GM18519 (cell line): ENCODE measurements around the gene ZNF324.
"Not testable (repeated sequence)": the region's sequence is repeated elsewhere in the genome, so short reads cannot be mapped to it uniquely, and the experiment has no call there.

Source experiments
- ATAC-seq: cut with Tn5 transposase; IDR thresholded peaks from one replicate; pipeline ENCODE4 v1.9.1; 2021; ENCODE audit warnings: mild to moderate bottlenecking, moderate library complexity; ENCODE audit not compliant: unreplicated experiment, low FRiP score

Gene ZNF324

DNA sequence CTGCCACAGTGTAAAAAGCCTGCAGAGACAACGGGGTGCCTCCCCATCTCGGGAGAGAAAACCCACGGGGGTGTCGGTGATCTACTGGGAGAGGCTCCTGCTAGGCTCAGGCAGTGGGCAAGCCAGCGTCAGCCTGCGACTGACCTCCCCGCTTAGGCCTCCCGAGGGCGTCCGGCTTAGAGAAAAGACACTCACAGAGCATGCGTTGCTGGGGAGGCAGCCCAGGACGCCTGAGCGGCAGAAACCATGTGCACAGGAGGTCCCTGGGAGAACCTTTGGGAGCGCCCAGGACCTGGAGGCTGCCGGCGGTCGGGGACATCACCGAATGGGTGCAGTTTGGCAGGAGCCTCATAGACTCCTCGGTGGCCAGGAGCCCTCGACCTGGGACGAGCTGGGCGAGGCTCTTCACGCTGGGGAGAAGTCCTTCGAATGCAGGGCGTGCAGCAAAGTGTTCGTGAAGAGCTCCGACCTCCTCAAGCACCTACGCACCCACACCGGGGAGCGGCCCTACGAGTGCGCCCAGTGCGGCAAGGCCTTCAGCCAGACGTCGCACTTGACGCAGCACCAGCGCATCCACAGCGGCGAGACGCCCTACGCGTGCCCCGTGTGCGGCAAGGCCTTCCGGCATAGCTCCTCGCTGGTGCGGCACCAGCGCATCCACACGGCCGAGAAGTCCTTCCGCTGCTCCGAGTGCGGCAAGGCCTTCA is 4.1 kb downstream of the ZNF324 start:
- not testable (repeated sequence) for ATAC-seq

DNA sequence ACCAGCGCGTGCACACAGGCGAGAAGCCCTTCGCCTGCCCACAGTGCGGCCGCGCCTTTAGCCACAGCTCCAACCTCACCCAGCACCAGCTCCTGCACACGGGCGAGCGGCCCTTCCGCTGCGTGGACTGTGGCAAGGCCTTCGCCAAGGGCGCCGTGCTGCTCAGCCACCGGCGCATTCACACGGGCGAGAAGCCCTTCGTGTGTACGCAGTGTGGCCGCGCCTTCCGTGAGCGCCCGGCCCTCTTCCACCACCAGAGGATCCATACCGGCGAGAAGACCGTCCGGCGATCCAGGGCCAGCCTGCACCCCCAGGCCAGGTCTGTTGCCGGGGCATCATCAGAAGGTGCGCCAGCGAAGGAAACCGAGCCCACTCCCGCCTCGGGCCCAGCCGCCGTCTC is 4.9 kb downstream of the ZNF324 start:
- no peak for ATAC-seq

DNA sequence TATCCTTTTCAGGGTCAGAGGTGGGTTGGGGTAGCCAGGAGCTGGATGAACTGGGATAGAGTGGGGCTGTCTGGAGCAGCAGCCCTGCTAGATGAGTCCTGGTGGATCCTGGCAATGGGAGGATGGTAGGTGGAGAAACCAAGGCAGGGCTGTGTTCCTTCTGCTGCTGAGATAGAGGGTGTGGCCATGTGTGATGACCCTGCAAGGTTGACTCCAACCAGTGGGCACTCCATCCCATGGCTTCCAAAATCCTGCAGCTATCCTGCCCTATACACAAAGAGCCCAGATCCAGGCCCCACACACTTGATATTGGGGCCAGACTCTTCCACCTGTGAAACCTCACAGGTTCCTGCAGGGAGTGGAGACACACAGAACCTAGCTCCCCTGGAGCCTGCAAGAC is 6.9 kb downstream of the ZNF324 start:
- ATAC-seq = no peak

DNA sequence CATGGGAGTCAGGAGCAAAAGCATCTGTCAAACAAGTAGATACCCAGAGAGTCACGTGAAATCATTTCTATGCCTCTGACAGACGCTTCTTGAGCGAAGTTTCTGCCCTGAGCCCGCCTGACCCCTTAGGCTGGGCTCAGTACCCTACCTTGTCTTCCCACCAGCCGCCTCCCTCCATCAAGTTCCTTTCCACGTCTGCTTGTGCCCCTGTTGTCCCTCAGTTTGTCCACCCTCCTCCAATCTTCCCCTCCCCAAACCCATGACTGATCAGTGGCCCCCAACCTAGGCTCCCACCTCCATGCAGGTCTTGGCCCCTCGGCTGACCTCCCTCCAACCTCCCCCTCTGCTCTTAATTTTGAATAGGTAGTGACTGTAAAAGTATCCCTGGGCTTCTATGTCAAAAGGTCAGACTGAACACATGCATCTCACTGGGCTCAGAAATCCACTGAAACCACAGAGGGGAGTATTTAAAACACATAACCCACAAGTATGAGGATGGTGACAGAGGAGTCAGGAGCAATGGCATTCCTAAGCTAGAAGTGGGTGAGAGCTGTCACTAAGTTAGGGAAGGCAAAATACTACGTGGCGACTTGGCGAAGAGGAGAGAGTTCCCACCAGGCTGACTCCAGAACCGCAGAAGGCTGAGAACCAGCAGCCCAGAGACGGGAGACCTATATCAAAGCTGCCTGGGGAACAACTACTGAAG is 7.6 kb downstream of the ZNF324 start:
- no peak for ATAC-seq

DNA sequence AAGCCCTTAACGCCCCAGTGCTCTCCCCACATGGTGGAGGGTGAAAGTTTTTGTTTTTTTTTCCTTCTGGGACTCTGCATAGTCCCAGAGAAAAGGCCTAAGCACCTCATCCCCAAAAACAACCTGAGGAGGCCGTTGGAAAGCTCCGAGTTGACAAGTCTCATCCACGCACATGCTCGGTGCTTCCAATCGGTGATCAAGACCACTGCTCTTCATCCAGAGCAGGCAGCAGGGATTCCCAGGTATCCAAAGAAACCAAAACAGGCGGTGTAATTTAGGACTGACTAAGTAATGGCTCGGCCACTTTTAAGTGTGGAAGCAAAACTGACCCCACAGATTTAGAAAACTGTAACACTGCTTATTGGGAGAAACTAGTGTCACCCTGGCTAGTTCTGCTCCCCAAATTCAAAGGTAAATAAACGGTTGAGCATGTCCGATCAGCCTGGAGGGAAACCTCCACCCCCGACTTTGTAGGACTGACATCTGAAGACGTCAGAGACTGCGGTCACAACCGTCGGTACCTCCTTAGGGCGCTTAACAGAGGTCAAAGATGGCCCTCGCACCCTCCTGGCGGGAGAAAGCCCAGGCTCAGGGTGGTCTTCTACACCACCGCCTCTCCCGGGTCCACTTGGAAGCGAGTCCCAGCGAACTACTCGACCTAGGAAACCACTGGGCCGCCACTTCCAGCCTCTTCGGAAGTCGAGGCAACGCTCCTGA is 8.3 kb downstream of the ZNF324 start:
- ATAC-seq = no peak

DNA sequence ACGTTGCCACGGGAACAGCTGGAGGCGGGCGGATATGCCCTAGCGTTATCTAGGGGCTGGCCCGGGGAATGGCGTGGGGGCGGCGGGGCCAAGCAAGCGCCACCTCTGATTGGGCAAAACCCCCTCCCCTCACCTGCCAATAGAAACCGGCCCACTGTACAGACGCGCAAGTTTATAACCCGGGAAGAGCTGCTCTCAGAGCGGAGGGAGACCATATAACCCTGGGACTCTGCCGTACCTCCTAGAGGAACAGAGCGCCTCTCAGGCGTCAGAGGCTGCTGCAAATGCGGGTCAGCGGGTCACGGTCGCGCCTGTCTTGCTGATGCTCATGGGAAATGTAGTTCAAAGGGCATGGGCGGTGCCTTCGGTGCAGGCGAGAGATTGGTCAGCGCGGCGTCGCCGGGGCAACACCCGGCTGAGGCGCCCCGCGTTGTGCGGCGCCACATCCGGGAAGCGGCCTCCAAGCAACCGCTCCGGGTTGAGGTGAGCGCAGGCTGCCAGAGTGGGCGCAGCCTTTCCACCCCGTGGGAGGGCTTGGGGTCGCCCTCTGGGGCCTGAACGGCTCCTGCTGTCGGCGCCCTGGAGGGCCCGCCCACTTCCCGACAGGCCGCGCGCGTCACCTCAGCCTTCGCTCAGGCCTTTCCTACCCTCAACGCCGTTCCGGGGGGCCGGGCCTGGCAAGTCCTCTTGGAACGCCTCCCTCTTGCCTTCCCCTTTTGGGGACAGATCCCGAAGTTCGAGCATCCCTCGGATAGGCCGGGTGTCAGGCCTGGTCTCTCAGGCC is 9.0 kb downstream of the ZNF324 start, which contains the start of gene ZNF446:
Gene ZNF446, plus strand, starts transcription at position 639 of the 784 bp plus-strand sequence. CDS start 867 bp downstream, outside the sequence.
- peak; percentile 72 for ATAC-seq

DNA sequence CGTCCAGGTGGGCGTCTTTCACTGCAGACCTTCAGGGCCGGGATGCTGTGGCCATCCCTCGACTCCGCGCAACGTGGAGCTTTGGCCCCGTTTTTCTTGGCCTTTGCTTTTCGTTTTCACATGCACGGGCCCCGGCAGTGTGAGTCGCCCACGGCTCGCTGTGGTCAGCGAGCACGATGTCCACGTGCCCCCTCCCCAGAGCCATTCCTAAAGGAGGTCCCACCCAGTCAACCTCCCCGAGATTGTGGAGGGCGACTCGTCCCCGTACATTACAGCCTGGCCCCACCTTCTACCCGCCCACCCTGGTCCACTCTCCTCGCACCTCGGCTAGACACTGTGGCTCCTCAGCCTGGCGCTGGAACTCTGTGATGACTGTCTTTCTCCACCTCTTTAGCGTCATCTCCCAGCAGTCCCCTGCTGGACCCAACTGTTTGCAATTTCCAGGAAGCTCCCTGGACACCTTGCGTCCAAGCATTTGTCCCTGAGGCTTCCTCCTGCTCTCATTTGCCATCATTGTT is 9.7 kb downstream of the ZNF324 start:
- no peak for ATAC-seq

DNA sequence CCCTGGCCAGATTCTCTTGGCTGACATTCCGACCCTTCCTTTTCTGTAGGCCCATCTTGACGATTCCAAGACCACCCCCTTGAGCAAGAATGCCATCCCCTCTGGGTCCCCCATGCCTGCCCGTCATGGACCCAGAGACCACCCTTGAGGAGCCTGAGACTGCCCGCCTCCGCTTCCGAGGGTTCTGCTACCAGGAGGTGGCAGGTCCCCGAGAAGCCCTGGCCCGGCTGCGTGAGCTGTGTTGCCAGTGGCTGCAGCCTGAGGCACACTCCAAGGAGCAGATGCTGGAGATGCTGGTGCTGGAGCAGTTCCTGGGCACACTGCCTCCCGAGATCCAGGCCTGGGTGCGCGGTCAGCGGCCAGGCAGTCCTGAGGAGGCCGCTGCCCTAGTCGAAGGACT is 10.2 kb downstream of the ZNF324 start:
- no peak for ATAC-seq

DNA sequence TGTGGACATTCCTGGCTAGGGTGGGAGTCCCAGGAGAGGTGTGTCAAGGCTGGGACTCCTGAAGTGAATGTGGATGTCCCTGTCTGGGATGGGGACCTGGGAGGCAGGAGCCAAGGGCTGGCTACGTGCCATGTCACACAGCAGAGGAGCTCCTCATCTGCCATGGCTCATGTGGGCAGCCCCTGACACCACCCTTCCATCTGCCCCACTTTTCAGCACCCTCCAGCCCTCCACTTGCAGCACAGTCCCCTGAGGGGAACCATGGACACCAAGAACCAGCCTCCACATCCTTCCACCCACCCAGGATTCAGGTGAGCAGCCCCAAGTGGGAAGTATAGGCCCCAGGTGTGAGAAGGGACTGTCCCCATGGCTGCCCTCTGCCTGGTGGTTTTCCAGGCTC is 11.0 kb downstream of the ZNF324 start:
- no peak for ATAC-seq

DNA sequence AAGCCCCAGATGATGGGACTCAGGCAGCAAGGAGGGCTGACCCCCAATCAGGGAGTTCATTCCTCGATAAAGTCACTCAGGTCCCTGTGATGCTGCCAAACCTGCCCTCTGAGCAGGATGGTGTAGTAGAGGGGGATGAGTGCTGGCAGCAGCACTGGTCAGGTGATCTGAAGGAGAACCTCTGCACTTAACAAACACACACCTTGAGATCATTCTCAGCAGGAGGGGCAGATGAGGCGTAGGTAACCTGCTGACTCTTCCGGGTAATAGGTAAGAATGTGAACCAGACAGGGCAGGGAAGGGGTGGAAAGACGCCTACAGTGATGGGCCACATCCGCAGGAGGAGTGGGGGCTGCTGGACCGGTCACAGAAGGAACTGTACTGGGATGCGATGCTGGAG is 12.4 kb downstream of the ZNF324 start:
- ATAC-seq = no peak

DNA sequence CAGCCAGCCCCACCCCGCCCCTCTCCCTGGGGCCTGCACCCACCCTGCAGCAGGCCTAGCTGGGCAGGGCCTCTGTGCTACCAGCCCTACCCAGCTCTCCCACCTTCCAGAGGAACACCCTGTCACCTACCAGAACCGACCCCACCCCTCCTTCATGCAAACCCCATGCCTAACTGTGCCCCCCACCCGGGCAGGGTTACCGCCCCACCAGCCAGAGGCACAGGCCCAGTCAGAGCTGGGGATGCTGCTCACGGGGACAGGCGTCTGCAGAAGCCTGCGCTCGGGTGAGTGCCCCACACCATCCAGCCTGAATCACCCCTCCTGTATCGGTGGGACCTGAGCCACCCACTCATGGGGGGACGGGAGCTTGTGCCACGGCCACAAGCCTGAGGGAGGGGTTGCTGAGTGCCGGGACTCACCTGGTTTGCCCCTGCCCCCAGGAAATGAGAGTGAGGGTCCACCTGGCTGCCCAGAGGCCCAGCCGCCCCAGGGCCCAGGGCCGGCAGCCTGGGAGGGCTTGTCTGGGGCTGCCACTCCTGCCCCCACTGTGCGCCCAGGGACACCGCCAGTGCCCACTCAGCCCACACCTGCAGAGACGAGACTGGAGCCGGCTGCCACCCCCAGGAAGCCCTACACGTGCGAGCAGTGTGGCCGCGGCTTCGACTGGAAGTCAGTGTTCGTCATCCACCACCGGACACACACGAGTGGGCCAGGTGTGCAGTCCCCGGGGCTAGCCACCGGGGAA is 13.0 kb downstream of the ZNF324 start:
- no peak for ATAC-seq

DNA sequence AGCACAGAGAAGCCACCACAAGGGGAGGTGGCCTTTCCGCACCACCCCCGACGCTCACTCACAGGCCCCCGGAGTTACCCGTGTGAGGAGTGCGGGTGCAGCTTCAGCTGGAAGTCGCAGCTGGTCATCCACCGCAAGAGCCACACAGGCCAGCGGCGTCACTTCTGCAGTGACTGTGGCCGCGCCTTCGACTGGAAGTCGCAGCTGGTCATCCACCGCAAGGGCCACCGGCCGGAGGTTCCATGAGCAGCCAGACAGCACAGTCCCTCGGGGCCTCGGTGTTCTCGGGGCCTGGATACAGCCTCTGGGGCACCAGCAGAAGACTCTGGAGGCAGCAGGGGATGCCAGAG is 13.6 kb downstream of the ZNF324 start:
- no peak for ATAC-seq

DNA sequence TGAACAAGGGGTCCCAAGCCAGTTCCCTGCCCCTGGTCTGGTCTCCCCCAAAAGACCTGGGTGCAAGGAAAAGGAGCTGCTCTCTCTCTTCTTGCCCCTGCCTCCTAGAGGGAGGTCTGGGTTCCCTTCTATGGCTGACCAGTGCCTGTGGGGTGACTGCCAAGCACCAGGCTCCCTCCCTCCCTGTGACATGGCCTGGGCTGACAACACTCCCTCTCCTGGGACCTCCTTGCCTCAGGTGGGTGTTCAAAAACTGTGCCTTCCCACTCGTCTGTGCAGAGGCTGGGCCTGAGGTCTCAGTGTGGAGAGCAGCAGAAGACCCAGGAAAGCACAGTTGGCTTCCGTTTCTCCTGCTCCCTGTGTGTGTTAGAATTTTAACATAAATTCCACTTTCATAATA is 14.0 kb downstream of the ZNF324 start:
- no peak for ATAC-seq

DNA sequence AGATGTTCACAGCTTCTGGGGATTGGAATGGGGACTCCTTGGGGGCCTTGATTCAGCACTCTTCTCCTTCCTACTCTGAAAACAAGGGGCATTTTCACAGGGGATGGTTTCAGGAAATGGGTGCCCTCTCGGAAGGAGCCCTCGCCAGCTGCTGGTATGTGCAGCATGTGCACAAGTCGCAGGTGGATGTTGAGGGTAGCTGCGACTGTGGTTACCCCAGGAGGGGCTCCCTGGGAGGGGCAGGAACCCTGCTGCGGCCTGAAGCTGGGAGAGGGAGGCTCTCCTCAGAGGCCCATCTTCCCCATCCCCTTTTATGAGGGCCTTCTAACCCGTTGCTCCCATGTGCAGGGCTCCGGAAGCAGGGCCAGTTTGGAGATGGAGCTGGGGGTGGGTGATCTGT is 15.5 kb downstream of the ZNF324 start:
- no peak for ATAC-seq

DNA sequence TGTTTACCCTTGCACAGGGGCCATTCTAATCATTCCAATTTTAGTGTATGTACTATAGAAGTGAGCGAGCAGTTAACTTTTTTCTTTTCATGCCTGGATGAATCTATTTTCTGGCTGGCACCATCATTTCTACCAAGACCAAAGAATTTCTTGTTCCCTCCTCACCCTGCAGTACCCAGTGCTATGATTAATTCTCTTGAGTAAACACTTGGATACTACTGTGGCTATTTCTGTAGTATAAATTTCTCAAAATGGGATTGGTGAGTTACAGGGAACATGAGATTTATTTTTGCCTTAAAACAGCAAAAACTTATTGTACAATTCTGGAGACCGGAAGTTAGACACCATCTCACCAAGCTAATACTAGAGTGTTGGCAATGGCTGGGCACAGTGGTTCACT is 16.9 kb downstream of the ZNF324 start:
- ATAC-seq = no peak

DNA sequence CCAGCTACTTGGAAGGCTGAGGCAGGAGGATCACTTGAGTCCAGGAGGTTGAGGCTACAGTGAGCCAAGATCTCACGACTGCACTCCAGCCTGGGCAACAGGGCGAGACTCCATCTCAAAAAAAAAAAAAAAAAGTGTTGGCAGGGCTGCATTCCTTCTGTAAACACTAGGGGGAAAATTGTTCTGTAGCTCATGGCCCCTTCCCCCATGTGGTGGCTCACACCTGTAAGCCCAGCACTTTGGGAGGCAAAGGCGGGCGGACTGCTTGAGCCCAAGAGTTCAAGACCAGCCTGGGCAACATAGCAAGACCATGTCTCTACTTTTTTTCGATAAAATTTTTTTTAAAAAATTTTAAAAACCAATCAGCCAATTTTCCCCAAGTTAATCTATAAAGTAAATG is 17.5 kb downstream of the ZNF324 start:
- ATAC-seq = not testable (repeated sequence)

DNA sequence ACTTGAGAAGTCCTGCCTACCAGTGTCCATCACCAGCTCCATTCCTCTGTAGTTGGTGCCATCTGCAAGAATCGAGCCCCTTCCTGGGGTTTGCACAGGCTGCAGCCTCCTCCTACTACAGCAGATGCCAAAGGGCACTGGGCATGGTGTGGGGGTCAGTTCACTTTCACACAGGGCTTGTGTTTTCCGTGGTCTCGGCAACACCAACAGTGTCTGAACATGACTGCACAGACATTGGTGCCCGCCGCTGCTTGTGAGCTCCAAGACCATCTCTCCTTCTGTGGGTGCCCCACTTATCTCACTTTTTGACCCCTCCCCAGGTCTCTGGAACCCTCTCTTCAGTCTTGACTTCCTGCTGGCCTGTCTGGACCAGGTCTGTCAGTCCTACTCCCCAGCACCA is 24.5 kb downstream of the ZNF324 start:
- no peak for ATAC-seq

DNA sequence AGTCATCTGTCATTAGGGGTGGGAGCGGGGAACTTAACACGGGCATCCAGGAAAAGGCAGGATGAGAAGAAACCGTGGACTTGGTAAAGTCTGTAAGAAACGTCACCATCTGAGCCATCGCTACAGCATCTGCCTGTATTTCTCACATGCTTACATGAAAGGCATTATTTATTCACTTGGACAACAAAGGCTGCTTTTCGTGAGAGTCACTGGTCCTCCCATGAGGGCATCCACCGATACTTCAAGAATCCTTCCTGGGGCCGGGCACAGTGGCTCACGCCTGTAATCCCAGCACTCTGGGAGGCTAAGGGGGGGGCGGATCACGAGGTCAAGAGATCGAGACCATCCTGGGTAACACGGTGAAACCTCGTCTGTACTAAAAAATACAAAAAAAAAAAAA is 25.4 kb downstream of the ZNF324 start:
- no peak for ATAC-seq

DNA sequence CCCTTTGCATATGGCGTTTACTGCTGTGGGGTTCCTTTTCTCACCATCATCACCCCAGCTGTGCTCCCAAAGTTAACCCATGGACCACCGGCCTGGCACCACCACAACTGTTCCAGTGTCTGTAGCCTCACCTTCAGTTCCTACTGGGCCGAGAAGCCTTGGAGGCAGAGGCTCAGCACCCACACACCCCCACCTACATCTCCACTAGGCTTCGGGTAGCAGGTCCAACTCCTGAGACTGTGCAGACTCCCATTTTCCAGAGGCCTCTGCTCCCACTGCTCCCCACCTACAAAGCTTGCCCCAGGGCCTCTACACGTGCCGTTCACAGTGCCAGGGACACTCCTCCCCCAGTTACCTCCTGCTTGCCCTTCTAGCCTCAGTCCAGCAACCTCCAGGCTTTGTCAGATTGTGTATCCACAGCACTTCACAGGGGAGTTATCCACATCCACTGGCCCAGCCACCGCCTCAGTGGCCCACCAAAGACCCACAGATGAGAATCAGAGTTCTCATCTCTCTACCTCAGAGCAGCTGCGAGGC is 30.8 kb downstream of the ZNF324 start:
- ATAC-seq = no peak
